GM23248 (cell line): ENCODE data around the gene ERC2. TPM values are rescaled to one million over a fixed set of nuclear protein-coding genes. Genes with fewer than 3 reads are reported as not detected.
A peak's percentile ranks its signal among the peaks of the same experiment; 100 is the strongest.

ENCODE experiments used
- DNase-seq: peaks from one replicate; pipeline ENCODE4 v3.0.0-alpha.2; 2015
- H2AFZ ChIP-seq: fragments of 200-600 bp; sonication (generic); 2 replicates; pipeline ENCODE4 v1.6.1; 2016; ENCODE audit warnings: antibody characterized with exemption
- H3F3A ChIP-seq: fragments of 200-600 bp; sonication (generic); 2 replicates; pipeline ENCODE4 v1.6.1; 2016; ENCODE audit warnings: mild to moderate bottlenecking, antibody characterized with exemption, mixed run types; ENCODE audit not compliant: insufficient read depth
- H3K27ac ChIP-seq: fragments of 200-600 bp; sonication (generic); 2 replicates; pipeline ENCODE4 v1.5.1; 2016; ENCODE audit warnings: mild to moderate bottlenecking
- H3K27me3 ChIP-seq: fragments of 200-600 bp; sonication (generic); replicated peaks from 2 replicates; pipeline ENCODE4 v1.6.1; 2016; ENCODE audit warnings: mild to moderate bottlenecking; ENCODE audit not compliant: insufficient read depth
- H3K36me3 ChIP-seq: fragments of 200-600 bp; sonication (generic); 2 replicates; pipeline ENCODE4 v1.6.1; 2016; ENCODE audit warnings: low read depth, mild to moderate bottlenecking
- H3K4me1 ChIP-seq: fragments of 200-600 bp; sonication (generic); 2 replicates; pipeline ENCODE4 v1.6.1; 2016; ENCODE audit warnings: mild to moderate bottlenecking; ENCODE audit not compliant: insufficient read depth
- H3K4me2 ChIP-seq: fragments of 200-600 bp; sonication (generic); one replicate; pipeline ENCODE4 v1.6.1; 2016; ENCODE audit warnings: mild to moderate bottlenecking; ENCODE audit not compliant: unreplicated experiment
- H3K4me3 ChIP-seq: fragments of 200-600 bp; sonication (generic); 2 replicates; pipeline ENCODE4 v1.5.1; 2016; ENCODE audit warnings: mild to moderate bottlenecking
- H3K79me2 ChIP-seq: fragments of 200-600 bp; sonication (generic); 2 replicates; pipeline ENCODE4 v1.6.1; 2016; ENCODE audit warnings: mild to moderate bottlenecking; ENCODE audit not compliant: insufficient read depth
- H3K9ac ChIP-seq: fragments of 200-600 bp; sonication (generic); 2 replicates; pipeline ENCODE4 v1.6.1; 2016; ENCODE audit warnings: mild to moderate bottlenecking
- H3K9me2 ChIP-seq: fragments of 200-600 bp; sonication (generic); 2 replicates; pipeline ENCODE4 v1.6.1; 2016; ENCODE audit warnings: mixed run types, mild to moderate bottlenecking, moderate library complexity; ENCODE audit not compliant: insufficient read depth
- H3K9me3 ChIP-seq: fragments of 200-600 bp; sonication (generic); one replicate; pipeline ENCODE4 v1.6.1; 2017; ENCODE audit warnings: low read depth
- H4K20me1 ChIP-seq: fragments of 200-600 bp; sonication (generic); 2 replicates; pipeline ENCODE4 v1.6.0; 2016; ENCODE audit not compliant: insufficient read depth
- EZH2 ChIP-seq: fragments of 200-600 bp; sonication (generic); IDR thresholded peaks from 2 replicates; pipeline ENCODE4 v1.6.1; 2018; ENCODE audit warnings: antibody characterized with exemption, mild to moderate bottlenecking; ENCODE audit not compliant: insufficient read depth, poor library complexity, severe bottlenecking
- EZH2phosphoT487 ChIP-seq: fragments of 200-600 bp; sonication (generic); IDR thresholded peaks from 2 replicates; pipeline ENCODE4 v1.6.1; 2018; ENCODE audit warnings: antibody characterized with exemption, moderate library complexity, mild to moderate bottlenecking, low read depth; ENCODE audit not compliant: insufficient read depth
- WGBS, 2 experiments: methylation state at CpG; one replicate each; pipeline ENCODE4 v1.1.6; 2015 to 2017; ENCODE audit warnings: low lambda C conversion rate in 2 of 2, low coverage in 1 of 2; ENCODE audit errors: missing lambda C conversion rate in 2 of 2; 5-methylcytosine and 5-hydroxymethylcytosine counted together
- in situ Hi-C: fragments of 300-500 bp; cut with MboI; formaldehyde crosslinking; loops from 2 replicates; pipeline ENCODE4 v1.15.0; 2020
- polyA plus RNA-seq: library from polyadenylated mRNA; unstranded; fragments of >200 nt; fragmentation: Nextera tagmentation; extraction: Ambion mirVana; gene quantifications from 2 replicates; pipeline ENCODE4 v1.2.1, GENCODE V29; 2016
- total RNA-seq: library from RNA; depleted of rRNA; stranded (reverse); fragments of >200 nt; shearing (Covaris generic); gene quantifications from 2 replicates; pipeline ENCODE4 v1.2.3, GENCODE V29; 2014

The ERC2 gene
- total and polyA plus RNA-seq, 2 experiments from 2014 or later: not detected

- in situ Hi-C loops: no loop called here
- H2AFZ ChIP-seq: no peak overlapping the region
- no peaks in the 10 kb centered on the region for H3K9me3 ChIP-seq
- 43 to 44% methylated on average over 14 of the region's 14 CpGs for WGBS, 2 experiments
- H3F3A ChIP-seq: no peaks in the 10 kb centered on the region
- H3K36me3 ChIP-seq: no peaks in the 10 kb centered on the region
- H3K4me2 ChIP-seq: no peak overlapping the region
- no peak for TF ChIP-seq EZH2
- no peak for TF ChIP-seq EZH2phosphoT487
- H3K27me3 ChIP-seq: peaks cover 1% of the 10 kb centered on the region; the same call in 1 of the 2 replicates
- no peaks in the 10 kb centered on the region for H3K79me2 ChIP-seq
- no peaks in the 10 kb centered on the region for H3K9me2 ChIP-seq
- no peaks in the 10 kb centered on the region for H4K20me1 ChIP-seq
- H3K4me3 ChIP-seq: no peak overlapping the region
- no peak overlapping the region for H3K27ac ChIP-seq
- no peak overlapping the region for H3K9ac ChIP-seq
- no peak for DNase-seq
- no peaks in the 10 kb centered on the region for H3K4me1 ChIP-seq
Measured at GRCh38 chr3:55902221-55902900, 565.9 kb downstream of the ERC2 start.

- Histone ChIP-seq H3K4me2 (no peak overlapping the region), H3F3A (no peaks in the 10 kb centered on the region), H3K27ac (no peak overlapping the region), H3K9ac (no peak overlapping the region), H2AFZ (no peak overlapping the region), H3K36me3 (no peaks in the 10 kb centered on the region), H3K9me2 (no peaks in the 10 kb centered on the region), H3K4me3 (no peak overlapping the region), H3K79me2 (no peaks in the 10 kb centered on the region), H3K9me3 (no peaks in the 10 kb centered on the region), H3K4me1 (no peaks in the 10 kb centered on the region), H4K20me1 (no peaks in the 10 kb centered on the region), H3K27me3 (peaks cover 3% of the 10 kb centered on the region; the same call in 1 of the 2 replicates)
- in situ Hi-C loops: no loop called here
- no peak for DNase-seq
- TF ChIP-seq EZH2: no peak
- TF ChIP-seq EZH2phosphoT487: no peak
- 42 to 48% methylated on average over 3 of the region's 3 CpGs for WGBS, 2 experiments
Measured at GRCh38 chr3:55899887-55900286, 568.4 kb downstream of the ERC2 start.

GRCh38 chr3:55897573-55898224 is 570.6 kb downstream of the ERC2 start:
- H3K27me3 ChIP-seq: peaks cover 3% of the 10 kb centered on the region; the same call in 1 of the 2 replicates
- in situ Hi-C loops: no loop called here
- no peak for TF ChIP-seq EZH2
- no peak for TF ChIP-seq EZH2phosphoT487
- DNase-seq: peak; percentile 11
- H3K27ac ChIP-seq: no peak overlapping the region
- no peaks in the 10 kb centered on the region for H3K9me3 ChIP-seq
- H4K20me1 ChIP-seq: no peaks in the 10 kb centered on the region
- no peaks in the 10 kb centered on the region for H3K36me3 ChIP-seq
- H3K4me3 ChIP-seq: no peak overlapping the region
- no peak overlapping the region for H3K4me2 ChIP-seq
- H3K9me2 ChIP-seq: no peaks in the 10 kb centered on the region
- no peaks in the 10 kb centered on the region for H3K4me1 ChIP-seq
- no peak overlapping the region for H2AFZ ChIP-seq
- no peaks in the 10 kb centered on the region for H3F3A ChIP-seq
- no peak overlapping the region for H3K9ac ChIP-seq
- WGBS, 2 experiments: 31 to 34% methylated on average over 4 of the region's 4 CpGs
- H3K79me2 ChIP-seq: no peaks in the 10 kb centered on the region

GRCh38 chr3:55895897-55896566 is 572.2 kb downstream of the ERC2 start:
- WGBS, 2 experiments: 50 to 53% methylated on average over 5 of the region's 5 CpGs
- Histone ChIP-seq H3K4me3 (no peak overlapping the region), H3K79me2 (no peaks in the 10 kb centered on the region), H3K27me3 (0 out of 2 replicates have a peak, but pooled peaks cover 3% of the 10 kb centered on the region), H3K9me2 (no peaks in the 10 kb centered on the region), H3F3A (no peaks in the 10 kb centered on the region), H2AFZ (no peak overlapping the region), H3K9ac (no peak overlapping the region), H3K27ac (no peak overlapping the region), H3K36me3 (no peaks in the 10 kb centered on the region), H3K9me3 (no peaks in the 10 kb centered on the region), H3K4me2 (no peak overlapping the region), H3K4me1 (no peaks in the 10 kb centered on the region), H4K20me1 (no peaks in the 10 kb centered on the region)
- no peak for DNase-seq
- in situ Hi-C loops: no loop called here
- TF ChIP-seq EZH2 (no peak), EZH2phosphoT487 (no peak)
